GM18526 (cell line): ENCODE results near the gene LUM.

Source experiments
- POLR2A ChIP-seq: IDR thresholded peaks from 3 replicates; pipeline ENCODE4 v1.6.1; 2011; ENCODE audit not compliant: insufficient read length; ENCODE audit errors: extremely low read depth

Gene LUM

DNA sequence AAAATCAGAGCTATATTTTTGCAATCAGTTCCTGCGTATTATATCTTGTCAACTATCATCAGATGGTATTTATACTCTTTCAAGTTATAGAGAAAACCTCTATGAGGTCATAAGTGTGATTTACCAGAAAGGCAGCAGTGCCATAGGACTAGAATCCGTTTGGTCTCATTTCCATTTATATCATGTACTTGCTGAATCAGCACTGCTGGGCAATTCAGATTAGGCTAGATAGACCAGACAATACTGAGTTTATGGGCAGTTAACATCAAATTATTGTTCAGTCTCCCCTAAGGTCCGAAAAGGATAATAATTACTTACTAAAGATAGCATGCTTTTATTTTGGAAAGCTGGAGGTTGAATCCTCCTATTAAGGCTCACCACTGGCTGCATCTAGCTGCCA lies 46.7 kb downstream of the LUM start:
- TF ChIP-seq POLR2A: no peak

- no peak for TF ChIP-seq POLR2A
These were observed 50.2 kb downstream of the LUM start for GRCh38 chr12:91061091-91061490.

- TF ChIP-seq POLR2A: no peak
These were observed 52.1 kb downstream of the LUM start for GRCh38 chr12:91059211-91059610.

- TF ChIP-seq POLR2A: no peak
These were observed 52.5 kb downstream of the LUM start for GRCh38 chr12:91058786-91059185.

DNA sequence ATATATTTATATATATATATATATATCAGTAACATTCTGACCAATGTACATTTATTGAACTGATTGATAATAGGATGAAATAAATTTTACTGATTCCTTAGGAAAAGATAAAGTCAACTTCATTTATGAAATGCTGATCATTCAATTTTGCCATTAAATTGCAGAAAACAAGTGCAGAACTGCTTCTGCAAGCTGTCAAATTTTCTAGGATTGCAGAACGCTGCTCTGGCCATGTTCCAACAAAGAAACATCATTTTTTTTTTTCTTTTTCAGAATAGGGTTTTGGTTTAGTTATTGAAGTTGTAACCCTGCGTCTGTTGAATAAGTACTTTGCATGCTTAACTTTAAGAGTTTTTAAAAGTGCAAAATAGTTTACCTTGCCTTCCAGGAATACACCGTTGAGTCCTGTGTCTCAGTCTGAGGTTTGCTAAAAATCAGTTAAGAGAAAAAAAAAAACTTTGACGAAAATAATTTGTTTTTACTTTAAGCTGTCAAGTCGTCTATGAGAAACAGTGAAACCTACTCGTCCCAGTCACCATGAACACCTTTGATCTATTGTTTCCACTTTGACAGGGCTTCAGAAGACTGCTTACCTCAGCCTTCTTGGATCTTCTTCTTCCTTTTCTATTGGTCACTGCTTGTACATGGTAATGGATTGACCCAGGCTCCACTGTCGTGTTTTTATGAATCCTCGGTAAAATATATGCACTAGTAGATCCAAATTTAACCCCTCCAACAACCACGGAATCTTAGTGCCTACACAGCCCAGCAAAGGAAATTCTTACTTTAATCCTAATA lies 53.7 kb downstream of the LUM start, which contains the start of gene KERA:
Gene KERA (minus strand): TSS at position 657 of the 798 bp plus-strand sequence. CDS start 1,743 bp downstream, outside the sequence.
- TF ChIP-seq POLR2A: no peak

DNA sequence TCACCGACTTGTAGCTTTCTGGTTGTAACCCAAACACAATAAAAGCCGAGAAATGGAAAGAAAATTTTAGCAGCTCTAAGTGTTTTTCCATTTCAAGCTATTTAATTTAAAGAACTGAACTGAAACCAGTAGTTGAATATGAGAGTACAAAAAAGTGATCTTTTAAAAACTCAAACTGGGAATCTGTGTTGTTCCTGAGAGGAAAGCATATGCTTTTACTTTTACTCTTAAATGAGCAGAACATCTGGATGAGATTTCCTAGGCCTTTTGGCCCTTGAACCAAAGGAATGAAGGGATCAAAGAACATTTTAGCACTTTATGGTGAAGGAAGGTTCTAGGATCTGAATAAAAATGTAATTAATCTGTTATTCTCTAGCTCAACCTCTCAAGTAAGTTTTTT lies 54.8 kb downstream of the LUM start:
- TF ChIP-seq POLR2A: no peak

DNA sequence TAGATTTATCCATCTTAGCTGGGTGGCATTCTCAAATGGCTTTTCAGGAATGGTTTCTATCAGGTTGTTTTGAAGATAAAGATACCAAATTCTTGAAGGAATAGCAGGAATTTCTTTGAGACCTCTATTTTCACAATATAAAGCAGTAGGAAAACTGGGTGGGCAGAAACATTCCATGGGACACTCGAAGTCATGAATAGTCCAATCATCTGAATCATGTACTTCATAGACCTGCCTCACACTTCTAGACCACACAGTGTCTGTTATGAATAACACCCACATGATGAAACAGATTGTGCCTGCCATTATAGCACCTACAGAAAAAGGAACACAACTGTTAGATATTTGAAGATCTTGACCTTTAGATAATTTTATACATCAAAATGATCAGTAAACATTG lies 55.3 kb downstream of the LUM start:
- no peak for TF ChIP-seq POLR2A

GRCh38 chr12:91053951-91054715 lies 57.2 kb downstream of the LUM start:
- TF ChIP-seq POLR2A: no peak
